HG02798 (cell line): ENCODE measurements around the gene UAP1.

Experiments
- ATAC-seq: cut with Tn5 transposase; IDR thresholded peaks from one replicate; pipeline ENCODE4 v1.9.1; 2021; ENCODE audit warnings: mild to moderate bottlenecking; ENCODE audit not compliant: unreplicated experiment, poor library complexity

The UAP1 gene

GRCh38 chr1:162605225-162605927 lies 43.9 kb downstream of the UAP1 start:
- ATAC-seq, result no peak

GRCh38 chr1:162609306-162609705 lies 47.8 kb downstream of the UAP1 start:
- no peak for ATAC-seq

GRCh38 chr1:162612606-162613400 lies 51.3 kb downstream of the UAP1 start:
- no peak for ATAC-seq

DNA sequence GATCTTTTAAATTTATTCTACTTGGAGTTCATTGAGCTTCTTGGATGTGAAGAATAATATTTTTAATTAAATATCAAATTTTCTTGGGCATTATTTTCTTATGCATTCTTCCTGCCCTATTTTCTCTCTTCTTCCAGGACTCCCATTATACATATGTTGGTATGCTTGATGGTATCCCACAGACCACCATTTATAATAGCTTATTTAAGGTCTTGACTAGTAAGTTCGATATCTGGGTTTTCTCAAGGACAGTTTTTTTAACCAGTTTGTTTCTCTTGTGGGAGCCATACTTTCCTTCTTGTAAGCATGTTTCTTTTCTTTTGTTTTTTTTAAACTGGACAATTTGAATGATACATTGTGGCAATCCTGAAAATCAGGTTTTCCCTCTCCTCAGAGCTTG lies 55.3 kb downstream of the UAP1 start:
- ATAC-seq, result no peak

DNA sequence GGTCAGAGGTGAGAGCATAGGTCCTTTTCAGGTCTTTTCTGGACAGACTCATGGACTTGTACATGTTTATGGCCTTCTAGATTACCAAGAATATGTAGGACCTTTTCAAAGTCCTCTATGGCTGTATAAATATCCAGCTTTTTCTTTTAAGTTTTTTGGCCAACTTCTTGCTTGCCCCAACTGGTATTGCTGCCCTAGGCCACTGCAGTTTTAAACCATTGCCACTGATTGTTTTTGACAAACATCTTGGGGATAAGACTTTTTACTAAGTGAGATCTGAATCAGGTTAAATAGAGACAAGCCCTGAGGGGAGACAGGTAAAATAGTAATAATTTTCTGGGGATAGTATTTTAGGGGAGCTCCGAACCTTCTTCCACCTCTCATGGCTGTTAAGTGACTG lies 56.0 kb downstream of the UAP1 start:
- ATAC-seq, result no peak

DNA sequence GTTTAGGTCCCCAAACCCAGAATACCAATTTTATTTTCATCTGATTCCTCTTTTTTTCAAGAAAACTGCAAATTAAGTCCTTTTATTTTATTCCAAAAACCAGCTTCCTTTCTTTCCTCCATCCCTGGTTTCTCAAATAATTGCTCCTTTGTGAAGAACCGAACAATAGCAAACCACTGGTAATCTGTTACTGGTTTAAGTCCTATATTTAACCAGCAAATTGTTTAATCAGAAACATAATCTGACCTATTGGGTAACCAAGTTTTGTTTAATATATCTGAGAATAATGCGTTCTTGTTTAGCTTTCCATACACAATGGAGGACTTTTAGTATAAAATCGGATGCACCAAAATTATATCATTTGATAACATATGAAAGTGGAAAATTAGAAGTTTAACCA lies 57.6 kb downstream of the UAP1 start:
- ATAC-seq, result no peak

- no peak for ATAC-seq
Observed at GRCh38 chr1:162621256-162621655, 59.7 kb downstream of the UAP1 start.

- no peak for ATAC-seq
Observed at GRCh38 chr1:162625679-162626078, 64.2 kb downstream of the UAP1 start.

- ATAC-seq, result no peak
Observed at GRCh38 chr1:162626094-162626493, 64.6 kb downstream of the UAP1 start.

DNA sequence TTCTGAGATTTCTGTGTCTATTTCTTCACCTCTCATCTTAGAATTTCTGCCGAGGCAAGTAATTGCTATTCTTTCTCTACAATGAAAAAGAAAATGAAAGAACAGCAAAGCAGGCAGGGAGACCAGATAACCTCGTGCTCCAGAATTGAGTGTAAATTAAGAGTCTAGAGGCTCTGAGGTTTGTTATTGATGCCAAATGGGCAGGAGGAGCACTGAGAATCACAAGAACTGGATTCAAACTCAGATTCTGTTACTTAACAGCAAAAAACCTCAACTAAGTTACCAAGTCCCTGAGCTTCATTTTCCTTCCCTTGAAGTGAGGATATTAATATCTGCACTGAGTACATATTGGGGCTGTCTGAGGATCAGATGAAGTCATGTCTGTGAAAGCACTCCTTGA lies 65.2 kb downstream of the UAP1 start:
- peak; percentile 49 for ATAC-seq

DNA sequence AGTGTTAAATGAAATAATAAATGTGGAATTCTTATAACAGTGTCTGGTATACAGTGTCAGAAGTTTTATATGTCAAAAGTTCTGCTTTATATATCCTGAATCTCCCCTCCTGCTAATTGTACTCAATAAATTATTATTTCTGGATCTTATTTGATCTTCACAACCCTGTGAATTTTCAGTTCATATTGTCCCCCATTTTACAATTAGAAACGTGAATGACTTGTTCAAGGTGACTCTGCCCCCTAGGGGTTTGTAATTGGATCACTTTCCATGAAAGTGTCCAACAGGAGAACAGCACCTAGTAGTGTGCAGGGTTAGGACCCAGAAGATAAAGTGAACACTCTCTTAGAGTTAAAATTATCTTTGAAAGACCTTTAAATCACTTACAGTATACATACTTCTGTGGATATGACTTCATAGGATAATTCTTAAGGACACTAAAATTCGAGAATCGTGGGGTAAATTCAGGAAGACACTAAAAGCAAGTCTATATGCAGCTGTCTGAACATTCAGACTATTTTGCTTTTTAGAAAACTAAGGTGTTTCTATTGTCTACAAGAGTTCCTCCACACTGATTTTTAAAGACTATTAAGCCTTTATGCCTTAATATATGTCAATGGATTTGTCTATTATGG lies 66.3 kb downstream of the UAP1 start:
- no peak for ATAC-seq

DNA sequence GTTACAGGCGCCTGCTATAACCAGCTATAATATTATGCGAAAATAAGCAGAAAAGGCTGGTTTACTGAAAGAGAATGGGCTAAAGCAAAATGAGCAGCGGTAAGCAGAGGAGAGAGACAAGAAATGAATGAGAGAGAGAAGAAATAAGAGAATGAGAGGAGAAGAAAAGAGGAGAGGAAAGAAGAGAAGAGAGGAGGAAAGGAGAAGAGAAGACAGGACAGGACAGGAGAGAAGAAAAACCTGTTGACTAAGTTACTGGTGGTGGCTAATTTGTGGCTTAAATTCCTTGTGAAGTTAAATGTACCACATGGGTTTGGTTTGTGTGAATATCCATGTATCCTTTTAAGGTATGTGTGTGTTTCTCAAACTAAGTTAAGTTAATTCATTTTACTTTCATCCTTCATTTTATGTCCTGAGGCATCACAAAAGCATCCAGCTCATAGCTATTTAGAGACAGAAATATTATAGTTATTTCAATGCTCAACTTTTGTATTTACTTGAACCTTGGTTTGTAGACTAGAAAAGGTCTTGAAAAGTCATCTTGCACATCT lies 67.6 kb downstream of the UAP1 start:
- no peak for ATAC-seq

DNA sequence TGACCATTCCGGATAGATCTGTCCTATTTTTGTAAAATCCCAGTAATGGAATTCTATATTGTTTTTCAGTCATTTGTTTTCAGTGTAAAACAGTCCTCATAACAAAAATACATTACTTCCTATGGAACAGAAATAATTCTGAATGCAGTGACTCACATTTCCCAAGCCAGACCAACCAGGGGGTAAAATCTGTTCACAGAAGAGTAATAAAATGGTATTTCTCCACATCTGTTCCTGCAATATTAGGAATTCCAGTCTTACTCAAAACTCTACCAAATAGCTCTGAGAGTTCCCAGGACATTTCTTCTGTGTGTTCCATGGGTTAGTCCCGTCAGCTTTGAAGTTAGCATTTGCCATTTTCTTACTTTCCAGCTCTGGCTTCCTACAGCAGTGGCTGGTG lies 68.1 kb downstream of the UAP1 start:
- ATAC-seq, result no peak

DNA sequence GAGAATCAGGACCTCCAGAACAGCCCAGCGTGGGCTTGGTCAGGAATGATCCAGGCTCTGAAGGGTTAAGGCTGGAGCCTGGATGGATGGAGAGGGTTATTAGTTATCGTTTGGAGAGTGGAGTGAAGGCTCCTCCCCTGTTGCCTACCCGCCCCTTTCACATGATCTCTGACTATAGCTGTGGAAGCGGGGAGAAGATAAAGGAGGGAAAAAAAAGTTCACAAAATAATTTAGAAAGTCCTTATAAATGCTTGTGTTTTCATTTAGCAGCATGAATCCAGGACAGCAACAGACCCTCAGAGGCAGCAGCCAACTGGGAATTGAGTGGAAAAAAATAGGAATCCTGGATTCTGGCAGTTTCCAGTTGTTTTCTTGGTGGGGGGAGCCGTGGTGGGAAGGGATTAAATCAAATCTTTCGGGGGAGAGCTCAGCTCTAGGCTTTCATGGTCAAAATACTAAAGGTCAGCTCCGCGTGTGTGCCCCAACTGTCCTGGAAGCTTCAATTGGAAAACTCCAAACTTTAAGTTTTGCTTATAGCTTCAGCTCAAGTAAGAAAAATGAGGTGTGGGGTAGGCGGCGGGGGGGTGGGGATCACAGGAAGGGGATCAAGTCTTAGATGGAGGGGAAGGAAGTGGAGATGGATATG lies 70.1 kb downstream of the UAP1 start:
- ATAC-seq, result no peak

- ATAC-seq, result no peak
Observed at GRCh38 chr1:162632217-162632666, 70.7 kb downstream of the UAP1 start, which contains the start of gene DDR2. TSS of gene DDR2 (plus strand) at chr1:162632464. CDS start at chr1:162719064, 86,600 bp downstream.

DNA sequence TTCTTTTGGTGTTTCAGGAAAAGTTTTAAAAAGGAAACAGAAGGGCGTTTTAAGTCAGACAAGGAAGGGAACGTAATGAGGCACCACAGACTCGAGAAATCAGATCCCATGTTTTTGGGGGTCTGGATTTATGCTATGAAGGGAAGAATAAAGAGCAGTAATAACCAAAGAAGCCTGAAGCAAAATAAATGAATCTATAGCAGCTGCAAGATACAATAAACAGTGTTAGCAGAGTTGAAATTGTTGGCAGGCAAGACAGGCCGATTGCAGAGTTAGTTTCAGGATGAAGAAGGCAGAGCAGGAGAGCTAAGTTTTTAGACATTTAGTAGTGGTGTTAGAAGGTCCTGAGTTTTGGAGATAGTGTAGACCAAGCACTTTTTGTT lies 71.2 kb downstream of the UAP1 start:
- ATAC-seq, result no peak

GRCh38 chr1:162633081-162633762 lies 71.7 kb downstream of the UAP1 start:
- ATAC-seq, result peak; percentile 81

DNA sequence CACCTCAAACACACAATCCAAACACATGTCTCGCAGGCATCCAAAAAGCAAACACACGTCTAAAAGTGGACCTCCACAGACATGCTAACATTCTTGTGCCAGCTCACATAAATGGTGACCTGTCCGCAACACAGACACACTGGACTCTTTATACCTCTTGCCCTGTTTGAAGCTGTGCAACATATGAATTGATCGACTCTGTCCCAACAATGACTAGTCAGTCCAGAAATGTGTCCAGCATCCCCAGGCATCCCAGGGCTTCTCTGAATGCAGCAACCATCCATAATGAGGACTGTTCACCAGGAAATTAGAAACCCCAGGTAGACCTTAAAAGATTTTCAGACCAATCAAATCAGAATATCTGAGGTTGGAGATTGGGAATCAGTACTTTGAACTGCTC lies 73.9 kb downstream of the UAP1 start:
- no peak for ATAC-seq

DNA sequence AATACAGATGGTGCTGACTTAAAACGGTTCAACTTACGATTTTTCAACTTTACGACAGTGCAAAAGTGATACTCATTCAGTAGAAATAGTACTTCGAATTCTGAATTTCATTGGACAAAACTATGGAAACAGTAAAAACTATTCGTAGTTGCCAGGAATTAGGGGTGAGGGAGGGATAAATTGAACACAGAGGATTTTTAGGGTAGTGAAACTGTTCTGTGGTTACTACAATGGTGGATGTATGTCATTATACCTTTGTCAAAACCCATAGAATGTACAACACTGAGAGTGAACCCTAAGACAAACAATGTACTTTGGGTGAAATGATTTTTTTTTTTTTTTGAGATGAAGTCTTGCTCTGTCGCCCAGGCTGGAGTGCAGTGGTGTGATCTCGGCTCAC lies 78.2 kb downstream of the UAP1 start:
- no peak for ATAC-seq

DNA sequence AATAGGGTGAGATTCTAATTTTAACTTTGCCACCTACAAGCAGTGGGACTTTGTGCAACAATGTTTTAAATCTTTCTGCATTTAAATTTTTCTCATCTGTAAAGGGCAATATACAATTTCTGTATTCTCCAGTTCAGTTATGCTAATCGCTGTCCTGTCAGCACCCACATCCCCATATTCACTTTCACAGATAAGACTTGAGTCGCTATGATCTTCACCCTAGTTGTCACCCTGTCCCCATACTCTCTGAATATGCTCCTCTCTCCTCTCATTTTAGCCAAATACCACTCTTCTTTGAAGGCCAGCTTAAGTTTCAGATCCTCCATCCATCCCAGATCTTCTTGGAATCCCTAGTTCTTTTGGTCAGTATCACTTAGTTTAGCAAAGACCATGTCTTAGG lies 79.6 kb downstream of the UAP1 start:
- no peak for ATAC-seq
